GM12864 (cell line): ENCODE measurements around the gene ANKK1.

Experiments used
- DNase-seq: peaks from one replicate; pipeline ENCODE4 v3.0.0-alpha.2; 2011; ENCODE audit warnings: low read depth
- H3K4me3 ChIP-seq: 2 replicates; pipeline ENCODE4 v1.5.1; 2011; ENCODE audit warnings: mild to moderate bottlenecking, low read depth, low read length, control low read depth
- CTCF ChIP-seq: IDR thresholded peaks from 2 replicates; pipeline ENCODE4 v1.5.1; 2011; ENCODE audit warnings: low read depth, mild to moderate bottlenecking, moderate library complexity, low read length, control low read depth, inconsistent platforms; ENCODE audit errors: missing control alignments

ANKK1 gene

DNA sequence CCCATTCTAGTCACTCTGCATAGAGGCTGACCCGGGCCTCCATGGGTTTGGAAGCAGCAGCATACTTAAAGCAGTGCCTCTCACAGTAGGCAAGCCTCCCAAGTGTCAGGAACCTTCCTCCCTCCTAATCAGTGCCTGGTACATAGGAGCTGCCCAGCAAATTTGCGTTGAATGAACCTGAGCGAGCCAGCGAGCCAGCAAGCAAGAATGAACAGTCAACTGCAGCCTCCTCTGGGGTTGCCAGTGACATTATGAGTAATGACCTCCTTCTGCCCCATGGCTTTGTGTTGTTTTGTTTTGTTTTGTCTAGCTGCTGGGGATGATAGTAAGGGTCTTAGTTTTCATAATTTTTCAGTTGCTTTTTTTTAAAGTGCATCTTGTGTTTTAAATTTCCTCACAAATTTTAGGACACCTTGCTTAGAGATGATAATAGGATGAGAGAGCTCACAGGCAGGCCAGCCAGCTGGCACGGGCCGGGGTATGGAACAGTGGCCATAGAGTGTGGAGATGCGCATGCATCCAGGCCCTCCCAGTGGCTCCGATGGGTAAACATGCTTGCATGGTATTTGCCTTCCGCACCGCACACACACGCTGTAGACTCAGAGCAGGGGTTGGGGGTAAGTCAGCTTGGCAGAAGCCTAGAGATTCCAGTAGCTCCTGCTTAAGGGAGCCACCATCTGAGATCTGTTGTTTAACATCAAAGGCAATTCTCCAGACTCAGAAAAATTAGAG is 37.1 kb upstream of the ANKK1 start:
- TF ChIP-seq CTCF = no peak
- no peak for DNase-seq
- no peak overlapping the region for H3K4me3 ChIP-seq

- no peak overlapping the region for H3K4me3 ChIP-seq
- no peak for TF ChIP-seq CTCF
- DNase-seq = no peak
These were observed 36.5 kb upstream of the ANKK1 start for GRCh38 chr11:113351068-113351450.

- TF ChIP-seq CTCF = no peak
- DNase-seq = no peak
These were observed 36.1 kb upstream of the ANKK1 start for GRCh38 chr11:113351480-113351879.

DNA sequence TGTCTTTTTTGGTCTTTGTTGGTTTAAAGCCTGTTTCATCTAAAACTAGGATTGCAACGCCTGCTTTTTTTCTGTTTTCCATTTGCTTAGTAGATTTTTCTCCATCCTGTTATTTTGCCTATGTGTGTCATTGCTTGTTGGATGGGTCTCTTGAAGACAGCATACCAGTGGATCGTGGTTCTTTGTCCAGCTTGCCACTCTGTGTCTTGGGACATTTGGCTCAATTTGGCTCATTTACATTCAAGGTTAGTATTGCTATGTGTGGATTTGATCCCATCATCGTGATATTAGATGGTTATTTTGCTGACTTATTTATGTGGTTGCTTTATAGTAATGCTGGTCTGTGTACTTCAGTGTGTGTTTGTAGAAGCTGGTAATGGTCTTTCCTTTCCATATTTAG is 31.4 kb upstream of the ANKK1 start:
- no peak for TF ChIP-seq CTCF
- DNase-seq = no peak

More at GRCh38 chr11:113351480-113351879, 36.1 kb upstream of the ANKK1 start:
- H3K4me3 ChIP-seq = no peak overlapping the region

DNA sequence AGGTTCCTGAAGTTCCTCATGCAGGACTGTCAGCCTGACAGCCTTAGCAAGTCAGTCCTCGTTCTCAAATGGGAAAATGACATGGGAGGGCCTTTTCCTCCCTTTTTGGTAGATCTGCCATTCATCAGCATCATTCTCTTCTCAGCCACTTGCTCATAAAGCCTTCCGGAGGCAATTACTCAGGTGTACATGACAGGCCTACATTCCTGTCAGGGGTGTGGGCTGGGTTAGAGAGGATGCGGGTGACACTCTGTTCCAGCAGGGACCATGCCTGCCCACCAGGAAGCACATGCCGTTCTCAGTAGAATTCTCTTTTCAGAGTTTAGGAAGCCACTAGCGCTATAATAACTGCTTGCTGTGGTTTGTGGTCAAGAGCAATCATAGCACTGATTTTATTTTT is 24.2 kb upstream of the ANKK1 start:
- no peak overlapping the region for H3K4me3 ChIP-seq
- DNase-seq = no peak
- no peak for TF ChIP-seq CTCF

More for the DNA sequence above, 31.4 kb upstream of the ANKK1 start:
- no peak overlapping the region for H3K4me3 ChIP-seq

DNA sequence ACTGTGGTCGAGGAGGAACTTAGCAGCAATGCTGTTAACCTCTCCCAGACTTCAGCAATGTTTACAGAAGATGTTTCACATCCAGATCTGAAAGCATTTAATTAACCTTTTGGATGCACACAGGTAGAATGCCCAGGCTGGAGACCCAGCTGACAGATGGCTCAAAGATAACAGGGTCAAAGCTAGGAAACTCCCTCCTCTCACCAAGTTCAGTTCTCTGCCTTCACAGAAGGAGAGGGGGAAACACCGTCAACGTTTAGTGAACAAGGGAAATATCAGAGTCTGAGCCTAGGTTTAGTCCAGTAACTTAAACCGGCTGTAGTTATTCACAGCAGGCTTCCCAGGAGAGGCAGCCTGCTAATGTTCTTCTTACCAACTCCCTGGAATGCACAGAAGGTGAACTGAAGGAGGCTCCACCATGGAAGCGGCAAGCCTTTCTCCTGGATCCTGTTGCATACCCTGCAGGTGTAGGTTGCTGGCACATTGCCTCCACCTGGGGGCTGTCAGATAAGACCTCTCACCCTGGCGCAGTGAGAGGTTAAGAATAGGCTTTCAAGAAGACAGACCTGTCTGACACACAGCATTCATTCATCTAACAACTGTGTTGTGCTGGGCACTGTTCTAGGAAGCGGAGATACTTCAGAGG is 23.5 kb upstream of the ANKK1 start:
- no peak for DNase-seq

More for the DNA sequence above, 23.5 kb upstream of the ANKK1 start:
- no peak overlapping the region for H3K4me3 ChIP-seq
- TF ChIP-seq CTCF = no peak
